ENCODE results near the gene FXYD4. TPM values are rescaled to one million over a fixed set of nuclear protein-coding genes. Genes with fewer than 3 reads are reported as not detected.
A peak's percentile ranks its signal among the peaks of the same experiment; 100 is the strongest.

The FXYD4 gene
- total RNA-seq, 1 donor from 2014 or later, result not detected

DNA sequence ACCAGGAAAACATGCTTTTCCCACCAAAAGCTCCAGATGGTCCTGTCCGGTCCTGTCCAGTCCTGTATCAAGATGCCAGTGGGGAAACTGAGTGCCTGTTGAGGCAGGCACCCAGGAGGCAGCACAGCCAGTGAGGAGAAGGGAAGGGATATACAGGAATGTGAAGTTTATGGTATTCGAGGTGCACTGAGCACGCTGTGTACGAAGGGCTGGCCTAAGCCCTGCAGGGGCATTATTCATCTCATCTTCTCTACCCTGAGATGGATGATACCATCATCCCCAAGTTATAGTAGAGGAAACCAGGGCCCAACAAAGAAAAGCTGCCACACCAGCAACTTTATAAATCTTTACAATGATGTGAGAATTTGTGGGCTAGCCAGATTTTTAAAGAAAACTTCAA lies 23.4 kb upstream of the FXYD4 start:
- no peak for DNase-seq

GRCh38 chr10:43348511-43349312 lies 22.7 kb upstream of the FXYD4 start:
- DNase-seq, result peak; percentile 89

DNA sequence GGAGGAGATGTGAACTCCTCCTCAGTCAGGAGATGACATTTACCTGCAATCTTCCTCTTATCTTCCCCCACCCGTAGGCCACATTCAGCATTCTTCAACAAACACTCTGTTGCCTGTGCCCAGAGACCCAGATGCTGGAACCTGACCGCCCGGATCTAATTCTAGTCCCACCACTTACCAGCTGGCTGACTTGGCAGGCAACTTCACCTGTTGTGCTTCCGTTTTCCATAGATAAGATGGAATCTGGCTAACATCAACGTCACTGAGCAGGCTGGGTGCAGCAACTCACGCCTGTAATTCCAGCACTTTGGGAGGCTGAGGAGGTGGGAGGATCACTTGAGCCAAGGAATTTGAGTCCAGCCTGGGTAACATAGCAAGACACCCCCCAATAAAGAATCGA lies 21.3 kb upstream of the FXYD4 start:
- no peak for DNase-seq

DNA sequence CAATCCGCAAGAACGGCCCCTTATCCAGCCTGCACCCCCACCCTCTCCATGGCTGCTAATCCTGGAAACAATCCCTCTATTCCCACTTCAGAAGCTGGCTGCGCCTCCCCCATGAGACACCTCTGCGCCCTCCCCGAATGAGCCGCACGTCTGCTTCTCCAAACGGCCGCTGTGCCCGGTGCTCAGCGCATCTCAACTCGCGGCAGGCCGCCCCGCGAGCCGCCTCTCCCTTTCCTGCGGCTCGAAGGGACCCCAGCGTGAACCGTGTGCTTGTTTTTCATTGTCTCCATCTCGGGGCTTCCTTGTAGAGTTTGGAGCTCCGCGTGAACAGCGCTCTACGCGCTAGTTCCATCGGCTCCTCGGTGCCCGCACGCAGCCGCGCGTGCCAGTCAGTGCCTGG lies 20.8 kb upstream of the FXYD4 start:
- DNase-seq, result no peak

GRCh38 chr10:43351301-43351700 lies 20.1 kb upstream of the FXYD4 start:
- no peak for DNase-seq

- no peak for DNase-seq
Observed at GRCh38 chr10:43352951-43353350, 18.5 kb upstream of the FXYD4 start.

DNA sequence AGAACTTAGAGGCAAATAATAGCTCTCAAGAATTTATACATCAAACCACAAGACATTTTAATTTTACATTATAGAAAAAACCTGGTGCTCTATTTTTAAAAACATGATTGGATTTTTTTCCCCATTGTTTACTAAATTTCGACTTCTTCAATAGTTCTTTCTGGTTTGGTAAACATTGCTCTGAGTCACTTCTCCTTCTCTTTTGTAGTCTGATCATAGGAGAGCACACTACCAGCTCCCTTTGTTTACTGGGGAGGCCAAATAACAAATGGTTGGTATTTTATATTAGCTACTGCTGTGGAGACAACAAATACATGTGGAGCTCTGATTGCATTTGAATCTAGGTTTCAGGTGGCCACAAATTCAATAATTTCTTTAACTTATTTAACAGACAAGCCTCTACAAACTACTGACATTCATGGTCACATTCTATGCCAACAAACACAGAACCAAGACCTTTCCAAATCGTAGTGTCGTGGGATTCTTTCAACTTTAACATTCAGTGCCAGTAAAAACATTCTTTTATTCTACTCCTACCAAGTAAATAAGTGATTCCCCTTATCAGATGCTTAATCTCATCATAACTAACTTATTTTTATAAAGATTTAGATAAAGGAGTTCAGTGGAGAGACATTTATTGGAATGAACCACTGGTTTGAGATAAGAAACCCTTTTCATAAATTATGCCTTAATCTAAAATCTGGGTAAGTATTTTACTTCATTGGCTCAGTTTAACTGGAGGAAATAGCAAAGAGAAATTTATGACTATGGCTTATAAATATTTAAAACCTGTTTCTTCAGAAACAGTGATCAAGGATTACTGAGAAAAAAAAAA lies 17.7 kb upstream of the FXYD4 start:
- DNase-seq, result no peak

- no peak for DNase-seq
Observed at GRCh38 chr10:43354330-43354635, 17.2 kb upstream of the FXYD4 start.

DNA sequence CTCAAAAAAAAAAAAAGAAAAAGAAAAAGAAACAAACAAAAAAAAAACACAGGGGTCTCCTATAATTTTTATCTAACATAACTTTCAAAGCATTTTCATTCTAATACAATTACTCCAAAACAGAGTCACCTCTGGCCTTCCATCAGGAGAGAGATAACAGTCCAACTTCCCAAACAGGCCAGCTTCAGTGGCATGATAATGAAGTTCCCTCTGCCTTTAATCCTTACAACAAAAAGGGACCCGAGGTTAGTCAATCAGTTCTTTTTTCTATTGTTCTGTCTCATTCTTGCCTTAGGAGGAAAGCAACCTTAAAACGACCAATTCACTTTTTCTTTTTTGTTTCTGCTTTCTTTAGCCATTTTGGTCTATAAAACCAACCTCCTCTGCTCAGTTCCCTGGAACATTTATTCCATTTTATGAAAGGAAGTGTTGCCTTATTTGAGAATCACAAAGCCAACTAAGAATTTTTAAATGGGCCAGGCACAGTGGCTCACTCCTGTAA lies 16.5 kb upstream of the FXYD4 start:
- DNase-seq, result no peak

DNA sequence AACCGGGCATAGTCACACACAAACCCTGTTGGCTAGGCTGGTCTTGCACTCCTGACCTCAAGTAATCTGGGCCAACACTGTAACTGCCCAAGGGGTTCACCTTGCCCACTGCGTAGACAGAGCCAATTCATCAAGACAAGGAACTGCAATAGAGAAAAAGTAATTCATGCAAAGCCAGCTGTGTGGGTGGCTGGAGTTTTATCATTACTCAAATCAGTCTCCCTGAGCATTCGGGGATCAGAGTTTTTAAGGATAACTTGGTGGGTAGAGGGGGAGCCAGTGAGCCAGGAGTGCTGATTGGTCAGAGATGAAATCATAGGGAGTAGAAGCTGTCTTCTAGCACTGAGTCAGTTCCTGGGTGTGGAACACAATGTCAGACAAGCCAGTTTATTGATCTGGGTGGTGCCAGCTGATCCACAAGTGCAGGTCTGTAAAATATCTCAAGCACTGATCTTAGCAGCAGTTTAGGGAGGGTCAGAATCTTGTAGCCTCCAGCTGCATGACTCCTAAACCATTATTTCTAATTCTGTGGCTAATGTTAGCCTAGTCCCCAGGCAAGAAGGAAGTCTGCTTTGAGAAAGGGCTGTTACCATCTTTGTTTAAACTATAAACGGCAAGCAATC lies 15.6 kb upstream of the FXYD4 start:
- no peak for DNase-seq

DNA sequence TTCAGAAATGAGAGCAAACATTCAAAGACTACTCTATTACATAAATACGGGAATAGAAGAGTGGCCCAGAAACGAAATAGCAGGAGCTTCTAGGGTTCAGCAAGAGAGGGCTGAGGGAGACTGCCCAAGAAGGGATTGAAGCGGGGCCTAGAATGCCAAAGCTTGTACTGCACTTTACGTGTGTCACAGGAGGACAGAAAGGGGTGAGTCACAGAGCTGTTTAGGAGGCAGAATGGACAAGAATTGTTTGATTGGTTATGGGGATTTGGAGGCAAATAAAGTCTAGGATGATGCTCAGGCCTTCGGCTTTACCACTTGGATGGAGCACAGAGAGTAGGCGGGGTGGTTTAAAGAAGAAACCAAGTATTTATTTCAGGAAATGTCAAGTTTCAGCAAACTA lies 11.3 kb upstream of the FXYD4 start:
- DNase-seq, result no peak

DNA sequence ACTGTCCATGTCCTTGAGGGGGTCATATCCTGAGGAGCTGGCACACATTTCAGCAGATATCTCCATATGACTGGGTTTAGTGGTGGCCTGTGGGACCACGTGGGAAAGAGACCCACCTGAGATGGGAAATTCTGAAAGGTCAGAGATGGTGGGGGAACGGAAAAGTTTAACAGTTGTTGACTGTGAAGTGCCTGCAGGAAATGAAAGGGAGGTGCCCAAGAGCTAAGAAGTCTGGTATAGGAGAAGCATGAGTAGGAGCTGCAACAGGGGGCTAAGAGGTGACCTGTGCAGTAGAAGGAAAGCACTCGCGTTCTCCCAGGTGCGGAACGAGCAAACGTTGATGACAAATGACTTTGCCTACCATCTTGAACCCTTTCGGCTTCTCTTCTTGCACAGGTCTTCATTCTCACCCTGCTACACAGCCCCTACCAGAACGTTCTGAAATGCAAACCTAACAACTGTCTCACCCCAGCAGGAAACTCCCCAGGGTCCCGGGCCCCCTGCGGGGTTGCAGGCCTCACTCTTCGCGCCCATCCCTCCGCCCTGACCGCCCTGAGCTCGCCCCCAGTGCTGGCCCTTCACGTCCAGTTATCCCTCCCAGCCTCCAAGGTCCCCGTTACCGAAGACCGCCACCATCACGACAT lies 9.8 kb upstream of the FXYD4 start:
- no peak for DNase-seq

GRCh38 chr10:43362191-43362839 lies 9.1 kb upstream of the FXYD4 start:
- DNase-seq, result peak; percentile 88

DNA sequence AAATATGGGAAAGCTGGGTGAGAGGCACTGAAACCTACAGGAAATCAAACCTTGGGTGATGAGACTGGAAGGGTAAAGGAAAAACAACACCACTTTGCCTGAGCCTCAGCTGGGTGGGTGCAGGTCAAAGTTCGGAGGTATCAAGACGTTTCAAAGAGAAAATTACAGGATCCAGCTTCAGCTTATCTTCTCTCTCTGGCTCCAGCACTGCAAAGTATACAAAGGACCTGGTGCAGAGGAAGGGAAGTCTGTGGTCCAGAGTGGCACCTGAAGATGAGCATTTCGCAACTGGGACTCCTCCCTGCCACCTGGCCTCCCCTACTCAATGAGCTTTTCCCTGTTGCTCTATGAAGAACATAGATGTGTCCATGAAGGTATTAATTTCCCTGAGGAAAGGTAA lies 6.4 kb upstream of the FXYD4 start:
- no peak for DNase-seq

DNA sequence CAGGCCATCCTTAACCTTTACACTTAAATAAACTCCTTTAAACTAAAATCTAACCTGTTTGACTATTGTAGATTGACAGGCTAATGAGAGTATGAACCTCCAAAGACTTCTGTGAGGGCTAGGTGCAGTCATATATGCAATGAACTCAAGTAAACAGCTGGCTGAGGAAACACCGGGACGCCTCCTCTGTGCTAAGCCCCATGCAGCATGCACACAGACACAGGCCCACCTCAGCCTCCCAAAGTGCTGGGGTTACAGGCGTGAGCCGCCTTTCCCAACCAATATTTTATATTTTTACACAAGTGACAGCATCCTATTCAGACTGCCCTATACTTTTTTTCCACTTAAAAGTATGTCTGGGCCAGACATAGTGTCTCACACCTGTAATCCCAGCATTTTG lies 1.5 kb upstream of the FXYD4 start:
- DNase-seq, result no peak

GRCh38 chr10:43370671-43371215 lies 693 bp upstream of the FXYD4 start:
- DNase-seq, result no peak

GRCh38 chr10:43372765-43373361 lies 1.4 kb downstream of the FXYD4 start:
- peak; percentile 65 for DNase-seq

DNA sequence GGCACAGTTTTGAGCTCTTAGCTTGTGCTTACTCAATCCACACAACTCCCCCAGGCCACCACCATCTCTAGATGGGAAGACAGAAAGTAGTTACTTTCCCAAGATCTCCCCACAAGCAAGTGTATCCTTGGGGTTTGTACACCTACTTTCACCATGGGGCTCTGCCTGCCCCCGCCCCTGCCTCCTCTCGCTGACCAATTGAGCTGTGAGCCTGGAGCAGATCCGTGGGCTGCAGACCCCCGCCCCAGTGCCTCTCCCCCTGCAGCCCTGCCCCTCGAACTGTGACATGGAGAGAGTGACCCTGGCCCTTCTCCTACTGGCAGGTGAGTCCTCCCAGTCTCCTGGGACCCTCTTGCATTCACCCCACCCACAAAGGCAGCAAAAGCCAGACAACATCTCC lies 2.0 kb downstream of the FXYD4 start:
- no peak for DNase-seq

DNA sequence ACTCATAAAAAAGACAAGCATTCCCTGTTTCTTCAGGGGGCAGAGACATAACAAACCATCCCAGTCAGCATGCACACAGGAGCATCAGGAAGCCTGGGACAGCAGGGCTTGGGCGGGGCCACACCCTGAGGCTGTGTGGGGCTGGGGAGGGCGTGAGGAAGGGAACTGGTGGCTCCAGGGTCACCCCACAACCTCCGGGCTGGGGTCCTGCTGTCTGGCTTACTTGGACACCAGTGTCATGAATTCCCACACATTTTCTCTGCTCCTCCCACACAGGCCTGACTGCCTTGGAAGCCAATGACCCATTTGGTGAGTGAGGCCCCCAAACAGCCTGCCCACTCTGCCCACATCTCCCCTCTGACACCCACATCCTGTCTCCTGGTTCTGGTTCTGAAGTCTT lies 2.8 kb downstream of the FXYD4 start:
- DNase-seq, result no peak

DNA sequence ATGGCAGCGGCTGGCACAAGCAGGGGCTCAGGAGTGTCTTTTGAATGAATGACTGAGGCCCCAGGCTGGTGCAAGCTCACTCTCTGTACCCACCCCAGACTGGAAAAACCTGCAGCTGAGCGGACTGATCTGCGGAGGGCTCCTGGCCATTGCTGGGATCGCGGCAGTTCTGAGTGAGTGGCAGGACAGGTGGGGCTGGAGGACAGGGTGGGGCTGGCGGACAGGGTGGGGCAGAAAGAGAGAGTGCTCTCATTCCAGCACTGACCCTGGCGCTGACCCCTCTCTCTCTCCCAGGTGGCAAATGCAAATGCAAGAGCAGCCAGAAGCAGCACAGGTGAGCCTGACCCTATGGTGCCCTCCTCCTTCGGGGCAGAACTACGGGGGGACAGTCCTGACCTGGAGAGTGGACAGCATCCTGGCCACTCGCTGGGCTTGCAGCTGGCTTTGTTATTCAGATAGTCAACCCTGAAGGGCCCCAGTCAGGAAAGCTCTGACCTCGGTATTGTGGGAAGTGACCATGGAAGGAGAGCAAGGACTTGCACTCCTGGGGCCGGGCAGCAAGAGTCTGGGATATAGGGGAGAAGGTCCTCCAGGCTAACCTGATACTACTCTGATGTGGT lies 4.1 kb downstream of the FXYD4 start:
- DNase-seq, result no peak

GRCh38 chr10:43376046-43376635 lies 4.7 kb downstream of the FXYD4 start:
- DNase-seq, result no peak
